B cell (primary cell): ENCODE measurements around the gene EPB41L3. TPM values are rescaled to one million over a fixed set of nuclear protein-coding genes. Genes with fewer than 3 reads are reported as not detected.

Experiments used
- ATAC-seq: fragments of 200-7000 bp; cut with Tn5 transposase; one replicate; pipeline ENCODE4 v1.10.0; 2021; ENCODE audit warnings: low read depth, mild to moderate bottlenecking, moderate number of reproducible peaks, moderate library complexity
- CTCF ChIA-PET: fragments of 350-600 bp; sonication (Branson Sonifier 250); formaldehyde crosslinking; loops from one replicate; lab custom pipeline; 2021; ENCODE audit warnings: antibody characterized with exemption, inconsistent platforms; lab: Charles Lee
- POLR2A ChIA-PET: fragments of 350-600 bp; sonication (Branson Sonifier 250); formaldehyde crosslinking; loops from one replicate; lab custom pipeline; 2021; ENCODE audit warnings: antibody characterized with exemption; lab: Charles Lee
- DNase-seq: peaks from one replicate; pipeline ENCODE4 v3.0.0; 2013
- H2AFZ ChIP-seq: 2 replicates; pipeline ENCODE4 v1.6.1; 2012; ENCODE audit warnings: mild to moderate bottlenecking, low read depth, low read length; ENCODE audit not compliant: insufficient read depth, poor library complexity, severe bottlenecking
- H3K27ac ChIP-seq, 2 donors: 1 replicate in 1 of 2; 2 replicates in 1 of 2; pipeline ENCODE4 v1.5.1; 2012 to 2013; ENCODE audit warnings: low read length in 2 of 2, mild to moderate bottlenecking in 2 of 2, moderate library complexity in 1 of 2
- H3K27me3 ChIP-seq, 4 experiments: fragments of 200-600 bp in 1 of 4; sonication (generic) in 1 of 4; replicated peaks in 1 of 4; 1 replicate in 2 of 4; 2 replicates in 2 of 4; pipeline versions ENCODE4 v1.6.1 to v1.7.0; 2013 to 2016; ENCODE audit warnings: low read length in 3 of 4, mild to moderate bottlenecking in 2 of 4, mixed read lengths in 1 of 4, moderate library complexity in 1 of 4; ENCODE audit not compliant: insufficient read depth in 4 of 4, control insufficient read depth in 3 of 4; ENCODE audit errors: control extremely low read depth in 1 of 4
- H3K36me3 ChIP-seq, 2 experiments: replicated peaks in 1 of 2; 1 replicate in 1 of 2; 2 replicates in 1 of 2; pipeline versions ENCODE4 v1.6.1 to v1.7.1; 2013; ENCODE audit warnings: low read length in 1 of 2; ENCODE audit not compliant: insufficient read depth in 2 of 2, control insufficient read depth in 1 of 2; ENCODE audit errors: control extremely low read depth in 1 of 2, extremely low read depth in 1 of 2
- H3K4me1 ChIP-seq, 2 donors: fragments of 200-600 bp in 1 of 2; sonication (generic) in 1 of 2; 1 replicate in 1 of 2; 2 replicates in 1 of 2; pipeline versions ENCODE4 v1.5.1 to v1.6.1; 2013 to 2017; ENCODE audit warnings: low read length in 2 of 2; ENCODE audit not compliant: control insufficient read depth in 2 of 2, insufficient read depth in 2 of 2
- H3K4me2 ChIP-seq: replicated peaks from 2 replicates; pipeline ENCODE3; 2012; ENCODE audit warnings: mild to moderate bottlenecking, low read depth, low read length; ENCODE audit not compliant: poor library complexity, severe bottlenecking
- H3K4me3 ChIP-seq, 5 experiments: fragments of 200-600 bp in 1 of 5; sonication (generic) in 1 of 5; 1 replicate in 3 of 5; 2 replicates in 2 of 5; pipeline versions ENCODE4 v1.5.1 to v1.7.0; 2011 to 2016; ENCODE audit warnings: low read length in 4 of 5, mild to moderate bottlenecking in 4 of 5, low read depth in 2 of 5, control low read depth in 1 of 5, moderate library complexity in 1 of 5; ENCODE audit not compliant: insufficient read depth in 1 of 5; ENCODE audit errors: control extremely low read depth in 1 of 5, extremely low read depth in 1 of 5
- H3K79me2 ChIP-seq: fragments of 200-600 bp; sonication (generic); one replicate; pipeline ENCODE4 v1.6.0; 2016; ENCODE audit warnings: low read length; ENCODE audit not compliant: control insufficient read depth, insufficient read depth
- H3K9ac ChIP-seq: fragments of 200-600 bp; sonication (generic); 2 replicates; pipeline ENCODE4 v1.6.1; 2017; ENCODE audit warnings: mild to moderate bottlenecking, low read length, moderate library complexity
- H3K9me3 ChIP-seq, 3 donors: one replicate each; pipeline versions ENCODE4 v1.6.1 to v1.7.1; 2013; ENCODE audit warnings: low read length in 2 of 3; ENCODE audit not compliant: control insufficient read depth in 2 of 3, insufficient read depth in 1 of 3; ENCODE audit errors: control extremely low read depth in 1 of 3
- H4K20me1 ChIP-seq: 2 replicates; pipeline ENCODE4 v1.6.0; 2012; ENCODE audit warnings: mild to moderate bottlenecking, low read length; ENCODE audit not compliant: insufficient read depth, control insufficient read depth, poor library complexity, severe bottlenecking
- H3K27ac Mint-ChIP-seq: one replicate; pipeline ENCODE4 v1.8.0; 2021; ENCODE audit warnings: mixed read lengths
- H3K27me3 Mint-ChIP-seq: one replicate; pipeline ENCODE4 v1.8.0; 2021; ENCODE audit warnings: mixed read lengths
- H3K4me1 Mint-ChIP-seq: one replicate; pipeline ENCODE4 v1.8.0; 2021; ENCODE audit warnings: mixed read lengths
- H3K4me3 Mint-ChIP-seq: one replicate; pipeline ENCODE4 v1.8.0; 2021; ENCODE audit warnings: mixed read lengths
- H3K9me3 Mint-ChIP-seq: one replicate; pipeline ENCODE4 v1.8.0; 2022; ENCODE audit warnings: mixed read lengths; ENCODE audit not compliant: insufficient read depth
- EZH2 ChIP-seq: IDR thresholded peaks from 2 replicates; pipeline ENCODE4 v1.6.1; 2012; ENCODE audit warnings: borderline replicate concordance, low read depth, mild to moderate bottlenecking, moderate library complexity, low read length; ENCODE audit not compliant: insufficient read depth, poor library complexity, severe bottlenecking
- WGBS: methylation state at CpG from one replicate; pipeline ENCODE4 v1.1.5; 2013; ENCODE audit warnings: missing lambda C conversion rate; ENCODE audit not compliant: insufficient coverage; 5-methylcytosine and 5-hydroxymethylcytosine counted together
- intact Hi-C: fragments of 100-400 bp; cut with micrococcal nuclease; formaldehyde crosslinking; loops from one replicate; pipeline ENCODE4 v1.10.0; 2022
- polyA plus RNA-seq: library from polyadenylated mRNA; depleted of rRNA; stranded (reverse); fragments of >200 nt; gene quantifications from 2 replicates; pipeline ENCODE4 v1.2.3, GENCODE V29; 2012
- total RNA-seq, 2 donors: library from RNA; stranded (reverse); fragments of 120-200 nt in 1 of 2; gene quantifications; 1 replicate in 1 of 2; 2 replicates in 1 of 2; pipeline versions ENCODE4 v1.2.3 to v1.2.4, GENCODE V29; 2013 to 2022
- TF ChIP-seq, protein P1 (sequence below): fragments of 200-600 bp; IDR thresholded peaks from one replicate; pipeline ENCODE4 v1.8.0; 2022; ENCODE audit warnings: antibody characterized with exemption, mild to moderate bottlenecking

EPB41L3 gene
- total and polyA plus RNA-seq, 2 donors (not counting 1 experiment from before 2014, with no cell fraction given), result 0.57 to 0.58 TPM

DNA sequence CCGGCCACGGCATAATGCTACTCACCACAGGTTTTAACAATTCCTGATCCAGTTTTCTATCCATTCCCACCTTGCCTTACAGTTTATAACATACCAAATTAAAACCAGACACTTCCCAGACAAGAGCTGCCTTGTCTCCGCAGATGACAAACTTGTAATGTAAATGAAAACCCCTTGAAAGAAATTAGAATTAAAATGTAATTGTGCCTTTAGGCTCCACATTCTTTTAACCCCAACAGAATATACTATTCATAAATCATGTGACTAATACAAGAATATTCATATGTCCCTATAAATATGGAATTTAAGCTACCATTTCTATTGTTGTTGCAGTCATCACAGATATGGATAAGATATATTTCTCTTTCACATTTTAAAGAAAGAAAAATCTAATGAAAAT, 178.4 kb downstream of the EPB41L3 start:
- Histone ChIP-seq H2AFZ (no peak overlapping the region), H4K20me1 (no peaks in the 10 kb centered on the region), H3K4me1 (no peaks in the 10 kb centered on the region), H3K4me3 (no peak overlapping the region), H3K9me3 (no peaks in the 10 kb centered on the region), H3K36me3 (no peaks in the 10 kb centered on the region), H3K27ac (no peak overlapping the region), H3K27me3 (no peaks in the 10 kb centered on the region), H3K4me2 (no peak overlapping the region), H3K79me2 (no peaks in the 10 kb centered on the region), H3K9ac (no peak overlapping the region)
- TF ChIP-seq, protein P1, sequence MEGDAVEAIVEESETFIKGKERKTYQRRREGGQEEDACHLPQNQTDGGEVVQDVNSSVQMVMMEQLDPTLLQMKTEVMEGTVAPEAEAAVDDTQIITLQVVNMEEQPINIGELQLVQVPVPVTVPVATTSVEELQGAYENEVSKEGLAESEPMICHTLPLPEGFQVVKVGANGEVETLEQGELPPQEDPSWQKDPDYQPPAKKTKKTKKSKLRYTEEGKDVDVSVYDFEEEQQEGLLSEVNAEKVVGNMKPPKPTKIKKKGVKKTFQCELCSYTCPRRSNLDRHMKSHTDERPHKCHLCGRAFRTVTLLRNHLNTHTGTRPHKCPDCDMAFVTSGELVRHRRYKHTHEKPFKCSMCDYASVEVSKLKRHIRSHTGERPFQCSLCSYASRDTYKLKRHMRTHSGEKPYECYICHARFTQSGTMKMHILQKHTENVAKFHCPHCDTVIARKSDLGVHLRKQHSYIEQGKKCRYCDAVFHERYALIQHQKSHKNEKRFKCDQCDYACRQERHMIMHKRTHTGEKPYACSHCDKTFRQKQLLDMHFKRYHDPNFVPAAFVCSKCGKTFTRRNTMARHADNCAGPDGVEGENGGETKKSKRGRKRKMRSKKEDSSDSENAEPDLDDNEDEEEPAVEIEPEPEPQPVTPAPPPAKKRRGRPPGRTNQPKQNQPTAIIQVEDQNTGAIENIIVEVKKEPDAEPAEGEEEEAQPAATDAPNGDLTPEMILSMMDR, result no peak
- no peak for TF ChIP-seq EZH2
- ChIA-PET POLR2A (no interaction called here), CTCF (no interaction called here)
- Mint-ChIP-seq H3K27ac (no peak overlapping the region), H3K4me1 (no peaks in the 10 kb centered on the region), H3K27me3 (peaks cover 23% of the 10 kb centered on the region), H3K4me3 (no peak overlapping the region), H3K9me3 (peaks cover 4% of the 10 kb centered on the region)
- DNase-seq (no peak), ATAC-seq (no peak)
- WGBS, result 75% methylated on average over 2 of the region's 3 CpGs
- intact Hi-C loops, result no loop called here

DNA sequence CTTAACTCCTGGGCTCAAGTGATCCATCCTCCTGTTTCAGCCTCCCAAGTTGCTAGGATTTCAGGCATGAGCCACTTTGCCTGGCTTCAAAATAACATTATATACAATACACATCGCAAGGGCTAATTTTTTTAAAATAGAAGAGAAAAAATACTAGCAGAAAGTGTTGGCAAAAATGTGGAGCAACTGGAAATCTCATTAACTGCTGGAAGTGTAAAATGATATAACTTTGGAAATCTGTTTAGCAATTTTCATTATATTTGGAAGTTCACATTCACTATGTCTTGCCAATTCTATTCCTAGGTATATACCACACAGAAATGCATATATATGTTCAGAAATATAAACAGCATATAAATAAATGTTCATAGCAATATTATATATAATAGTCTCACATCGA, 193.2 kb downstream of the EPB41L3 start:
- Histone ChIP-seq H3K4me2 (no peak overlapping the region), H3K9me3 (peaks cover 0 to 4% (median 4%) of the 10 kb centered on the region in 3 donors), H3K27ac (no peak overlapping the region), H3K4me3 (no peak overlapping the region), H3K79me2 (no peaks in the 10 kb centered on the region), H3K27me3 (no peaks in the 10 kb centered on the region), H2AFZ (no peak overlapping the region), H3K4me1 (no peaks in the 10 kb centered on the region), H4K20me1 (no peaks in the 10 kb centered on the region), H3K36me3 (no peaks in the 10 kb centered on the region), H3K9ac (no peak overlapping the region)
- DNase-seq (no peak), ATAC-seq (no peak)
- peaks cover 11% of the 10 kb centered on the region for H3K9me3 Mint-ChIP-seq
- TF ChIP-seq, protein P1, result no peak
- no peak for TF ChIP-seq EZH2
- no CpG with 5 or more reads among the region's 2 CpGs for WGBS
- H3K4me3 Mint-ChIP-seq, result no peak overlapping the region
- POLR2A ChIA-PET, result no interaction called here
- H3K27me3 Mint-ChIP-seq, result no peaks in the 10 kb centered on the region
- intact Hi-C loops, result no loop called here
- CTCF ChIA-PET, result no interaction called here
- H3K27ac Mint-ChIP-seq, result no peak overlapping the region
- H3K4me1 Mint-ChIP-seq, result no peaks in the 10 kb centered on the region

Other genes starting within 250 kb of the EPB41L3 start
- 34.2 and 35.1 TPM in 2 replicates for gene ZBTB14, start 248.3 kb downstream of the EPB41L3 start, total RNA-seq
- gene ZBTB14, start 248.3 kb downstream of the EPB41L3 start, polyA plus RNA-seq, result 12.3 and 17.5 TPM in 2 replicates